GM21576 (cell line): ENCODE results near the gene HDAC9.

ENCODE experiments used
- ATAC-seq: cut with Tn5 transposase; IDR thresholded peaks from one replicate; pipeline ENCODE4 v1.9.1; 2021; ENCODE audit warnings: mild to moderate bottlenecking, moderate library complexity; ENCODE audit not compliant: unreplicated experiment

HDAC9 gene

GRCh38 chr7:18495412-18496340 is at the start of gene HDAC9:
TSS of gene HDAC9 (plus strand) at chr7:18495749. CDS start at chr7:18496303, 554 bp downstream.
- ATAC-seq, result peak; percentile 90

DNA sequence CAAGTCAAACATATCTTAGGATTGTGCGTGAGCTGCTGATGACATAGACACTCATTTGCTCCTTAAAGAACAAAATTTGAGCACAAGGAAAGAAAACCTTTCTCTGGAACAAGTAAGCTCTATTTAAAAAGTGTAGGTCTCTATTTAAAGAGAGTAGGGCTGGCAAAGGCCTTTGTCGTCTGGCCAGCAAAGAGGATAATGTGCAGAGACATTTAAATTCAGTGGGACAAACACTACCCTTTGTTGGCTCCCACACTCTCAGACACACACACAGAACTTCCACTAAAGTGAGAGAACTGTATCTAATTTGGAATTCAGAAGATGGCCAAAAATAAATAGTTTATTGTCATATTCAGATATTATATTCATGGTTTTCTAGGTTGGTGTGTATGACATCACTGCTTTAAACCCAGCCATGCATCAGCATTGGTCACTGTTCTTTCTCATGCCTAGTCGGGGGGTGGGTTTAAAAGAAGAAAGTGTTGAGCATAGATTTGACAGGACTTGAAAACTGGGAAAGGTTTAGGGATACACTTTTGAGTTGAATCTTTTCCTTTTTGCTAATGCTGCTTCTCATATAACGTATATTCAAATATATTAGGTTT is 49.5 kb upstream of the HDAC9 start:
- ATAC-seq, result no peak

DNA sequence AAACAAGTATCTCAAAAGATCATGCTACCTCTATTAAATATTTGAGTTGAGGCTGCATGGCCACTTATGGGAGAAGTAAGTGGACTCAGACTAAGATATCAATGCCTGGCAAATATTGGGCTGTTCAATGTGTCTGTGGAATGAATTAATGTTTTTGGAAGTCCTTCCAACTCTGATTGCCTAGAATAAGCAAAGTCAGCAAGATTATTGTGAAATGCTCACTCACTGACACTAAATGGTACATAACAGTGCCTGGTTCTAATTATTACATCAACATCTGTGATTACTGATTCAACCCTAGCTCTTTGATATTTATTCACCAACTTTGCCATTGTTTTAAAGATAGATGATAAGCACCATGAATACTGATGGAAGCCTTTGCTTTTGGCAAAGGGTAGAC is 45.5 kb upstream of the HDAC9 start:
- no peak for ATAC-seq

DNA sequence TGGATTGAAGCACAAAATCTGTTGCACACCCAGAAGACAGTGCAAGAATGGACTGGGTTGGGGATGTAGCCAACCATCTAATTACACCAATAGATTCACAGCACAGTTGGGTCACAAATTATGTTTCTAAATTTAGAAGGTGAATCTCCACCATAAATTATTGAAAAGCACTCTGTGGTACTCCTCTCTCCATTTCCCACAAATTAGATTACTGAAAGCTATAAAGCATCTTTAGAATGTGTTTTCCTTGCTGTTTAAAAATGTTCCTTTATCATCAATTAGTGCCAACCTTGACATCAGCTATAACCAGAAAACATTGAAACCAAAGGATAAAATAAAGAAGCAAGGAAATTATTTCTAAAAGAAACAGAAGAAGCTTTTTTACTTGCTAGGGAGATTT is 39.9 kb upstream of the HDAC9 start:
- ATAC-seq, result no peak

- no peak for ATAC-seq
These were observed 37.7 kb upstream of the HDAC9 start for GRCh38 chr7:18457832-18458231.

GRCh38 chr7:18458830-18459229 is 36.7 kb upstream of the HDAC9 start:
- ATAC-seq, result no peak

DNA sequence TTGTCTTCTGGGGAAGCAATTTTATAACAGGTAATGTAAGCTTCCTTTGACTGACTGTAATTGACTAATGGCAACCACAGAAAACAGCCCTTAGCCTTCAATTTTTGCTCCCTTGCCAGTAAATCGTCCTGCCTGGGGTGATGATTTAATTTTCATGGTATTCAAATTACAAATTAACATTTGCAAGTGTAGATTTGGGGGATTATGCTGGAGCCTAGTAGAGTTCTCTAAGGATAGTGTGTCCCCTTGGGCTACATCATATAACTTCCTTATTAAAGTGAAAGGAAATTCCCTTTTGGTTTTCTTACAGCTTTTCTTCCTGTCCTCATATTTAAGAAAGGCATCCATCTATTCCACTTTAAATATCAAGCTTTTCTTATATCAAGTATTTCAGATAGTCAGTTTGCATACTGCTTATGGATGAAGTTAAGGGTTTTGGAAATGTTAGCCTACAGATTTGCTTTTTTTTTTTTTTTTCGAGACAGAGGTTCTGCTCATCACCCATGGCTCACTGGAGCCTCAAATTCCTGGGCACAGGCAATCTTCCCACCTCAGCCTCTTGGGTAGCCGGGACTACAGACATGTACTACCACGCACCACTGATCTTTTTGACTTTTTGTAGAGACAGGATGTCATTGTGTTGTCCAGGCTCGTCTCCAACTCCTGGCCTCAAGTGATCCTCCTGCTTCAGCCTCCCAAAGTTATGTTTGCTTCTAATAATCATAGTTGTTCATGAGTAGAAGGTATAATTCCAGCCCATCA is 35.9 kb upstream of the HDAC9 start:
- no peak for ATAC-seq

- ATAC-seq, result peak; percentile 55
These were observed 33.6 kb upstream of the HDAC9 start for GRCh38 chr7:18461785-18462467.

DNA sequence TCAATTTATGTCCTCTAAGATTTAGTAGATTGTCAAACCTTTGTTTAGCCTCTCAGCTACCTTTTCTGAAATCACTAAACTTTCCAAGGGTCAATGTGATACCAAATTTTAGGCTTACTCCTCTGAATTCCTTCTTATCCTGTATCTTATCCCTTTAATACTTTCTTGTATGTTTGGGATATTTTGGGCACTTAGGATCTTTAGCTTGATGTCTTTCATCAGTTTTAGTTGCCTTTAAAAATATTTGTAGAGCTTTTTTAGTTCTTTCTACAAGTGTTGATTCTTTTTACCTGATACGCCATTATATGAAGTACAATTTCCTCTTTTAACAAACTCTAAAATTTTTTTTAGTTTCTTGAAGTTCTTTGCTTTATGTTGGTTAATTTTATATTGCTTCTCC is 30.7 kb upstream of the HDAC9 start:
- ATAC-seq, result no peak

DNA sequence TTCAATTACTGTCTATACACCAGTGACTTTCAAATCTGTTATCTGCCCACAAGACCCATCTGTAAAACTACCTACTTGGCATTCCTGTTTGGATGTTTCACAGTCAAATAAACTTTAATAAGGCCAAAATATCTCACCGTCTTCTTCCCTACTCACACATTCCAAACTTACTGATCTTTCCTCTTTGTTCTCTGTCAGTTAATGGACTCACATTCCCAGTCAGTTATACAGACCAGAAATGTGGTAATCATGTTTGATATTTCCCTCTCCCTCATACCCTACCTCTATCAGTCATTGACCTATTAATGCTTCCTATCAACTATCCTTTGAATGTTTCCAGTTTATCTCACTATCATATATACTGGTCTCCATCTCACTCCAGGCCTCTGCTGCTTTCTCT is 28.5 kb upstream of the HDAC9 start:
- ATAC-seq, result no peak

DNA sequence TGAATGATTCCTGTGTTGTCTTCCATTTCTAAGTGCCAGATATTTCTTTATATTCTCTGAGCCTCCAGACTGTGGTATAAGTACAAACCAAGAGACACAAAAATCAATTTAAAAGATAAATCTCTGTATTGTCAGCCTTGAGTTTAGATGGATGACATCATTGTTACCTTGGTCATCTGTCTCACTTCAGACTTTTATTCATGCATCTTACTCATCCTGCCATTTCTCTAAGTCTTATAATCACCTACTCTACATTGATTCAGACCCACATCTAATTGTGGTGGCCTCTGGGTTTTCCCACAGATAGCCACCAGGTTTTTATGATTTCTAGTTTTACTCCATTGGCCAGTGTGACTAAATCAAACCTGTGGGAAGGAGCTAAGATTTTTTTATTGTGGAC is 26.8 kb upstream of the HDAC9 start:
- no peak for ATAC-seq

DNA sequence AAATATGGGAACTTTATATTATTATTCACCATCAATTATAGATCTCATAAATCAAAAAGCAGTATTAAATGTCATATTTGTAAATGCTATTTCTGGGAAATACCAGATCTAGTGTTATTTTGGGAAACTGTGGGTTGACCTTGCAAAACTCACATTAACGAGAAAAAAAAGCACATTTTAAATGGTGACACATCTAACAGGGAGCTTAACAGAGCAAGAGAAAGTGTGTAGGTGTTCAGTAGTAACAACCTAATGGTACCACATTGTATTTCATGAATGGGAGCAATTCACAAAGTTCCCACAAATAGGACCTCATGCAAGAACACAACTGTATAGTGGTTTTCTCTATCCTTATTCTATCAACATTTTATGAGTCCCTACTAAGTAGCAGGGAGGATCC is 26.2 kb upstream of the HDAC9 start:
- no peak for ATAC-seq

DNA sequence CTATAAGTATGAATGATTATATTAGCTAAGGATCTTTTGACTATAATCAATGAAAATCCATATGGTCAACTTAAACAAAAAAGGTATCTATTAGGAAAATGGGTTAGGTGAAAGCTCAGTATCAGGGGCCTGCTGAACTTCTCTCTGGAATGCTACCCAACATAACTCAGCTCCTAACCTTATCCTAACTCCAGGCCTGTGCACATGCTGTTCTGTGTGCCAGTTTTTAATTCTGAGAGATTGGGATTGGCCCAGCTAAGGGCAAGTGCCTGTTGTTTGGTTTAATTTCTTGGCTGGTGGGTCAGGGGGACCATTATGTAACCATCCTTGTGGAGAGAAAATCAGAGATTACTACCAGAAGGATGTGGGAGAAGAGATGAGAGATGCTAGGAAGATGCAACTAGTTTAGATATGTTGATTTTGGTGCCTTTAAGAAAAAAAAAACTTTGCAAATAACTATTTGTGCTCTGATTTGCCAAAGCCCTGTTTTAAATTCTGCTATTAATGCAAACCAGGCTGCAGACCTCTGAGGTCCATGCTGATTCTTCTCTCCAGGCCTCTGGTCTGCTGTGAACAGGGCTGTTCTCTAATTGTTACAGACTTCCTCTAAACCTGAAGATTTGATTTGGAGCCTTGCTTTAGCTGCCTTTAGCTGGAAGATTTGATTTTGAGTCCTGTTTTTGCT is 23.9 kb upstream of the HDAC9 start:
- no peak for ATAC-seq

GRCh38 chr7:18472161-18472483 is 23.4 kb upstream of the HDAC9 start:
- no peak for ATAC-seq

DNA sequence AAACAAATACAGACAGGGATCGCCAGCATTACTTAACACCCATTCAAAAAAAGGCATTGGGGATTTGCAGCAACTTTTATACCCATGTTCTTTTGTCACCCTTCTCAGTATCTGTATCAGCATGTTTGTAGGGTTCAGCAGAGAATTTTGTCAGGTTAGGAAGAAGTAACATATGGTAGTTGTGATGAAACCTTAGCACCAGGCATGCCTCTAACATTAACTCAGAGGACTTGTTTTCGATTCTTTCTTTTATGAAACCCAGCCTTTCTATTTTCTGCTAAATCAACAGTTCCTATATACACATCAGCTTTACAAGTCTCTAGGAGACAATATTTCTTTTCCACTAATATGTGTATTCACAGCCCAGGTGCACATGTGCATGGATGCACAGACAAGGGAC is 22.4 kb upstream of the HDAC9 start:
- ATAC-seq, result no peak

DNA sequence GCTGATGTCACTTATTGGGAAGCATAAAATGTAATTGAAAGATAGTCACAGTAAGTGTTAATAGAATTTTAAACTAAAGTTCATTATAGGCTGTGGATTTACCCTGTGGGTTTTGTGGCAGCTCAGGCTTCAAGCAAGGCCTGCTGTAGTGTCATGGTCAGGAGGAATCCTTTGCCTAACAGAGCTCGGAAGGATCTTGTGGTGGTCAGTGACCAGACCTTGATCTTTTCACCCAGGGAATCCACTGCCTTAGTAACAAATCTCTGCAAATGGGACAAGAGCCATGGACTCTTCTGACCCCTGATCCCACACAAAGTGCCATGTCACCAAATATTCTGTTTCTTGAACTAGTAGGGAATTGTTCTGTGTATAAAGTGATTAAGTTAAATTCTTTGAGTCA is 20.6 kb upstream of the HDAC9 start:
- ATAC-seq, result no peak

DNA sequence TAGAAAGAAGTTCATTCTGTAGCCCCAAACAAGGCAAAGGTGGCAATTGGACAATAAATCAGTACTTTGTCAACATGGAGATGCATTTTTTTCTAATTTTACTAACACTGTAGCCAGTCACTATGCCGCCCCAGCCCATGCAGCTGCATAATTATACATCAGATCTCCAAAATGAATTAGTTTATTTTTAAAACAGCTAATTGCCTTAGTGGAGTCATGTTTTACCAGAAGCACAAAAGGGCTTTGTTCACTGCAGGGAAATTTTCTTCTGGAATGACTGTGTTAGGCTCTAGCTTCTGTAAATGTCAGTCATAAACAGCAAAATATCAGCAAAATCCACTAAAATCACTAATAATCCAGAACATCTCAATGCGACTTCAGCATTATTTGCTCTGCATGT is 20.1 kb upstream of the HDAC9 start:
- ATAC-seq, result no peak

DNA sequence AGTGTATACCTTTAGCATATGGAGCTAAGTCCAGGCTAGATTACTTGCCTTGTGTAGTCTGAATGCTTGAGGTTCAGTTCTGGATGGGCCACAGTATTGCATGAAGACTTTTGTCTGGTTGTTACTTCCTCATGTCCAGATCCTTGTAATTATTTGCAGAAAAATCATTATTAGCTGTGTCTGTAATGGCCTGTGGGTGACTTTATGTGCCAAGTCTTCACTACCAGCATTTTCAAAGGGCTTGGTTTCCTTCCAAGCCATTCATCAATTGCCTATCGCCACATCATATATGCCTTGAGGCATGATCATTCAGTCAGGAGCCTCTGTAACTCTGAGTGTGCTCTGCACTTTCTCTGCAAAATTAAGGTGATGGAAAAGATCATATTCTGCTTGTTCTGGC is 13.8 kb upstream of the HDAC9 start:
- ATAC-seq, result no peak

DNA sequence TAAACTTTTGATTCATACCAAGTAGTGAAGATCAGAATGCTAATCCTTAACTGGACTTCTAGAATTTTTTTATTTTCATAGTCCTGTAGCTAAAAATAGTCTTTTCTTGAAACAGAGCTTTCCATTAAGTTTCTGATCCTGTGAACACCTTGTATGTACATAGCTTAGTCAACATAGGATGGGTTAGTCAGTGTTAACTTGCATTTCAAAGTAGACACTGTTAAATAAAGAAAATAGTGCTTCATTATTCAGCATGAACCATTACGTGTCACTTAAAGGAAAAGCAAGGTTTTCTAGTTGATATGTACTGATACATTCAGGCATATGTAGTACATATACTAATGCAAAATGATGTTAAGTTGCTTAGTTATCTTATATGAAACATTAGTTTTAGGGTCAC is 7.5 kb upstream of the HDAC9 start:
- ATAC-seq, result no peak

DNA sequence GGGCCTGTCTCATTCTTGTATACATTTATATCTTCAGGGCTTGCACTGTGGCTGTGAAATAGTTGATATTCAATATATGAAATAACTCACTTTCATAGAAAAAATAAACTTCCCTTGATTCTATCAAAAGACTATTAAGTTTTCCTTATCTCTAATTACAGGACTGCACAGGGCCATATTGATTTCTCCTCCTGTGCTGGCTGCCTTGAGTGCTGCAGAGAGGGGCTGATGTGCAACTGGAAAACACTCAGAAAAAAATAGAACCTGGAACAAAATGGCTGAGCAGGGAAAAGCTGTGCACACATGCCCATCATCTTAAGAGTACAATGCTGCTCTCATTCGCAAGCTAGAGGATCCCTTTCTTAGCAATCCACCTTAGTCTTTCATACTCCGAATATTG is 5.9 kb upstream of the HDAC9 start:
- no peak for ATAC-seq

DNA sequence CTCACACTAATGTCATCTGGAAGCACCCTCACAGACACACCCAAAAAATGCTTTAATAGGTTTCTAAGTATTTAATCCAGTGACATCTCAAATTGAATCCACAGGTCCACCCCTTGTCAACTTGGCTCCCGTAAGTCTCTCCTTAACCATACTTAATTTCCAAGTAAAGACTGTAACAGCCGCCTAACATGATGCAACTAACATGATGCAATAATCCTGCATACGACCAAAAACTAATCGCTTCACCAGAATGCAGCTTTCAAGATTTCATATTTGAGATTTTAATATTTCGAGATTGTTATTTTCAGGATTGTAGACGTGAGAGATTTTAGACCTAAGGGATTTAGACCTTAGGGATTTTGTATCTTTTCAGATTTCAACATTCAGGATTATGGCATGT is 3.7 kb upstream of the HDAC9 start:
- no peak for ATAC-seq
